HL-60 (cell line): ENCODE measurements around the gene KANSL3.

Experiments
- POLR2AphosphoS5 ChIP-seq: IDR thresholded peaks from 2 replicates; pipeline ENCODE4 v1.6.1; 2012; ENCODE audit warnings: low read depth
- TF ChIP-seq, protein P1 (sequence below): IDR thresholded peaks from one replicate; pipeline ENCODE4 v1.5.1; 2011; ENCODE audit warnings: low read length, control low read depth, inconsistent platforms; ENCODE audit not compliant: insufficient read depth

DNA sequence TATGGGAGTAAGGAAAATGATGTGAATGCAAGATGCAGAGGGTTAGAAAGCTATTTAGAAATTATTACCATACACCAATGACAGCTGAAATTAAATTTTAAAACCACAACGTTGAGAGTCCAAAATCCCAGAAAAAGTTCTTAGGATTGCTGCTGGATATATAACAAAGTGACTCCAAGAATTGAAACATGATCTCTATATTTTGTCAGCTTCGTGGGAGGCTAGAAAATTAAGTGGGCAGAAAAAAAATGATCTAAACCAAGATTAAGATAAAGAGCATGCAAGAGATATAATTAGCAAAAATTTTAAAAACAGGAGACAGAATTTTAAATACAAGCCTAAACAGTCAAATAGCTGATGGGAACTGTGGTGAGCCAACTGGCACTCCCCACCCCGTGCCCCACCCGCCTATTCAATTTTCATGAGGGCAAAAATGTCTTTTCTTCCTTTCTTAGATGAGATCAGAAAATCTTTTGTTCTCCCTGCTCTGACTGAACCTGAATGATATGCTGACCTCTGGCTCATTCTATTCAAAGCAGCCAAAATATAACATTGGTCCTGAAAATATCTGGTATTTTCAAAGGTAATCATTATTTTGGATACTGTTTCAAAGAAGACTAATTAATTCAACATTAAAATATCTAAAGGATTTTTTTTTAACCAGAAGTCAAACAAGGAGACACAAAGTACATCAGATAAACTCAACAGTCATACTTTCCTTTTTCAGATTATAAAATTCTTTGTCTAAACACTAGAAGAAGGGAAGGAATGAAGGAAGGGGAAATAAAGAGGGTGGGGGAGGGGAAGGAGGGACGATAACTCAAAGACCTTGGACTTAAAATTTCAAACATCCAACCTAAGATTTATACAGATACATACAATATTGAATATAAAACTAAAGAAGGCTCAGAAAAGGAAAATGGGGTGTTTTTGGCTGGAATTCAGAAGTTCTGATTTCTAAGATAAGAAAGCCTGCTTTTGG, 12.2 kb downstream of the KANSL3 start:
- TF ChIP-seq, protein P1, sequence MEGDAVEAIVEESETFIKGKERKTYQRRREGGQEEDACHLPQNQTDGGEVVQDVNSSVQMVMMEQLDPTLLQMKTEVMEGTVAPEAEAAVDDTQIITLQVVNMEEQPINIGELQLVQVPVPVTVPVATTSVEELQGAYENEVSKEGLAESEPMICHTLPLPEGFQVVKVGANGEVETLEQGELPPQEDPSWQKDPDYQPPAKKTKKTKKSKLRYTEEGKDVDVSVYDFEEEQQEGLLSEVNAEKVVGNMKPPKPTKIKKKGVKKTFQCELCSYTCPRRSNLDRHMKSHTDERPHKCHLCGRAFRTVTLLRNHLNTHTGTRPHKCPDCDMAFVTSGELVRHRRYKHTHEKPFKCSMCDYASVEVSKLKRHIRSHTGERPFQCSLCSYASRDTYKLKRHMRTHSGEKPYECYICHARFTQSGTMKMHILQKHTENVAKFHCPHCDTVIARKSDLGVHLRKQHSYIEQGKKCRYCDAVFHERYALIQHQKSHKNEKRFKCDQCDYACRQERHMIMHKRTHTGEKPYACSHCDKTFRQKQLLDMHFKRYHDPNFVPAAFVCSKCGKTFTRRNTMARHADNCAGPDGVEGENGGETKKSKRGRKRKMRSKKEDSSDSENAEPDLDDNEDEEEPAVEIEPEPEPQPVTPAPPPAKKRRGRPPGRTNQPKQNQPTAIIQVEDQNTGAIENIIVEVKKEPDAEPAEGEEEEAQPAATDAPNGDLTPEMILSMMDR = no peak
- no peak for TF ChIP-seq POLR2AphosphoS5
